HEK293T (cell line): ENCODE results near the gene FAM120B.

ENCODE experiments used
- CTCF ChIA-PET: fragments of 350-600 bp; formaldehyde crosslinking; extraction: SDS; loops from one replicate; lab custom pipeline; 2021; ENCODE audit warnings: antibody characterized with exemption, inconsistent platforms; lab: Yijun Ruan, JAX
- POLR2A ChIA-PET: fragments of 350-600 bp; formaldehyde crosslinking; extraction: SDS; loops from one replicate; lab custom pipeline; 2020; ENCODE audit warnings: antibody characterized with exemption, inconsistent platforms; lab: Yijun Ruan, JAX
- DNase-seq: peaks from one replicate; pipeline ENCODE4 v3.0.0; 2012; ENCODE audit warnings: mixed read lengths; ENCODE audit errors: extremely low spot score
- ARNT ChIP-seq: fragments of 450-650 bp; IDR thresholded peaks from 2 replicates; pipeline ENCODE4 v1.6.1; 2017; ENCODE audit warnings: mild to moderate bottlenecking
- BHLHE40 ChIP-seq: fragments of 450-650 bp; IDR thresholded peaks from 2 replicates; pipeline ENCODE4 v1.6.1; 2016; ENCODE audit warnings: mild to moderate bottlenecking, moderate library complexity, borderline replicate concordance
- CTBP1 ChIP-seq: fragments of 450-650 bp; IDR thresholded peaks from 2 replicates; pipeline ENCODE4 v1.6.1; 2016; ENCODE audit warnings: borderline replicate concordance
- ELF4 ChIP-seq: fragments of 450-650 bp; IDR thresholded peaks from 2 replicates; pipeline ENCODE4 v1.6.1; 2017; ENCODE audit warnings: antibody characterized with exemption
- FOXA1 ChIP-seq: fragments of 450-650 bp; IDR thresholded peaks from 2 replicates; pipeline ENCODE4 v1.6.1; 2016; ENCODE audit warnings: mild to moderate bottlenecking
- FOXK2 ChIP-seq: fragments of 450-650 bp; IDR thresholded peaks from 2 replicates; pipeline ENCODE4 v1.6.1; 2016; ENCODE audit warnings: mild to moderate bottlenecking
- FOXM1 ChIP-seq: fragments of 450-650 bp; IDR thresholded peaks from 2 replicates; pipeline ENCODE4 v1.6.1; 2017; ENCODE audit warnings: mild to moderate bottlenecking, borderline replicate concordance
- HDGF ChIP-seq: fragments of 450-650 bp; IDR thresholded peaks from 2 replicates; pipeline ENCODE4 v1.6.1; 2017; ENCODE audit warnings: antibody characterized with exemption, borderline replicate concordance
- L3MBTL2 ChIP-seq: fragments of 450-650 bp; conservative IDR thresholded peaks from 2 replicates; pipeline ENCODE4 v1.6.1; 2016; ENCODE audit warnings: mild to moderate bottlenecking
- LEF1 ChIP-seq: fragments of 450-650 bp; IDR thresholded peaks from 2 replicates; pipeline ENCODE4 v1.6.1; 2017; ENCODE audit warnings: mild to moderate bottlenecking, borderline replicate concordance
- NFRKB ChIP-seq: fragments of 450-650 bp; IDR thresholded peaks from 2 replicates; pipeline ENCODE4 v1.6.1; 2016; ENCODE audit warnings: mild to moderate bottlenecking, moderate library complexity
- PKNOX1 ChIP-seq: fragments of 450-650 bp; IDR thresholded peaks from 2 replicates; pipeline ENCODE4 v1.6.1; 2016
- SP1 ChIP-seq: fragments of 450-650 bp; IDR thresholded peaks from 2 replicates; pipeline ENCODE4 v1.6.1; 2017
- SUZ12 ChIP-seq: fragments of 450-650 bp; IDR thresholded peaks from 2 replicates; pipeline ENCODE4 v1.6.1; 2016; ENCODE audit warnings: mild to moderate bottlenecking
- TARDBP ChIP-seq: fragments of 450-650 bp; IDR thresholded peaks from 2 replicates; pipeline ENCODE4 v1.6.1; 2016
- ZNF384 ChIP-seq: fragments of 450-650 bp; IDR thresholded peaks from 2 replicates; pipeline ENCODE4 v1.6.1; 2016

Gene FAM120B

GRCh38 chr6:170266061-170266825 is 40.3 kb upstream of the FAM120B start:
- POLR2A ChIA-PET: no interaction called here
- TF ChIP-seq TARDBP: no peak
- TF ChIP-seq FOXK2: no peak
- TF ChIP-seq L3MBTL2: no peak
- TF ChIP-seq BHLHE40: no peak
- TF ChIP-seq ARNT: no peak
- TF ChIP-seq CTBP1: no peak
- no peak for TF ChIP-seq ZNF384
- no peak for TF ChIP-seq LEF1
- no peak for TF ChIP-seq FOXA1
- CTCF ChIA-PET: no interaction called here
- no peak for DNase-seq

GRCh38 chr6:170267688-170268087 is 38.9 kb upstream of the FAM120B start:
- POLR2A ChIA-PET: no interaction called here
- TF ChIP-seq CTBP1 (no peak), PKNOX1 (no peak), ARNT (no peak), FOXM1 (no peak), FOXK2 (no peak), ZNF384 (no peak), L3MBTL2 (no peak), FOXA1 (no peak), ELF4 (no peak), SUZ12 (no peak), NFRKB (no peak), LEF1 (no peak), SP1 (no peak), HDGF (no peak), BHLHE40 (no peak), TARDBP (no peak)
- no peak for DNase-seq
- CTCF ChIA-PET: interaction anchor here (0.6 to 0.8 kb wide), 2 partner anchors 24 to 398 kb away, joined by 3 read pairs; no protein-coding TSS in a partner anchor

- ChIA-PET POLR2A (no interaction called here), CTCF (interaction anchor here (0.8 kb wide), 1 partner anchor 24 kb away, joined by 3 read pairs; no protein-coding TSS in a partner anchor)
- DNase-seq: no peak
- TF ChIP-seq FOXM1 (no peak), FOXK2 (no peak), FOXA1 (no peak), ZNF384 (no peak), L3MBTL2 (no peak), NFRKB (no peak), SP1 (no peak), ARNT (no peak), TARDBP (no peak), HDGF (no peak), CTBP1 (no peak), SUZ12 (no peak), ELF4 (no peak), PKNOX1 (no peak), BHLHE40 (no peak), LEF1 (no peak)
These were observed 38.1 kb upstream of the FAM120B start for GRCh38 chr6:170268216-170269129.

GRCh38 chr6:170269151-170269845 is 37.3 kb upstream of the FAM120B start:
- ChIA-PET CTCF (no interaction called here), POLR2A (no interaction called here)
- DNase-seq: no peak
- TF ChIP-seq SUZ12 (no peak), LEF1 (no peak), ZNF384 (no peak), FOXM1 (no peak), L3MBTL2 (no peak), NFRKB (no peak), BHLHE40 (no peak), SP1 (no peak), PKNOX1 (no peak), CTBP1 (no peak), HDGF (no peak), TARDBP (no peak), FOXA1 (no peak), ARNT (no peak), ELF4 (no peak)
